ENCODE data around the gene POLRMT. TPM values are rescaled to one million over a fixed set of nuclear protein-coding genes. Genes with fewer than 3 reads are reported as not detected.
A peak's percentile ranks its signal among the peaks of the same experiment; 100 is the strongest.
"Not testable (repeated sequence)": the region's sequence is repeated elsewhere in the genome, so short reads cannot be mapped to it uniquely, and the experiment has no call there.

POLRMT gene
- total and polyA plus RNA-seq, 11 donors = 32.0 to 78.0 (median 41.5) TPM

- DNase-seq (no peak), ATAC-seq (no peak)
- peak overlapping the region in 11 of 12 donors; percentile 32 to 99 (median 95) for H3K27ac ChIP-seq
- 9 to 37% (median 20%) methylated on average over 5 to 31 of the region's 31 CpGs for WGBS, 4 donors
- intact Hi-C loops (cut with DNase I) = no loop called here
- TF ChIP-seq POLR2A (IDR thresholded peaks at IDR 0.05) (no peak), CTCF (IDR thresholded peaks at IDR 0.05) (no peak)
- peak overlapping the region in 11 of 12 donors; percentile 56 to 87 (median 71) for H3K4me3 ChIP-seq
- H3K9me3 ChIP-seq = no peaks in the 10 kb centered on the region
- peaks cover 4 to 62% (median 24%) of the 10 kb centered on the region in 12 donors for H3K4me1 ChIP-seq
- H3K36me3 ChIP-seq = no peaks in the 10 kb centered on the region
- H3K27me3 ChIP-seq = peaks cover 0 to 19% (median 0%) of the 10 kb centered on the region in 9 donors
These were observed 42.6 kb upstream of the POLRMT start for GRCh38 chr19:676007-676338.

GRCh38 chr19:674282-675151 lies 41.2 kb upstream of the POLRMT start:
- peak in 2 of 5 donors; percentile 56 to 82 for DNase-seq
- no peaks in the 10 kb centered on the region for H3K9me3 ChIP-seq
- peak in 2 of 4 donors; percentile 2 to 6 for ATAC-seq
- H3K4me3 ChIP-seq = no peak overlapping the region
- intact Hi-C loops (cut with DNase I) = no loop called here
- H3K27me3 ChIP-seq = peaks cover 0 to 19% (median 0%) of the 10 kb centered on the region in 9 donors
- TF ChIP-seq CTCF (IDR thresholded peaks at IDR 0.05) = no peak
- no peak for TF ChIP-seq POLR2A (IDR thresholded peaks at IDR 0.05)
- peak overlapping the region in 11 of 12 donors; percentile 12 to 99 (median 59) for H3K27ac ChIP-seq
- H3K36me3 ChIP-seq = no peaks in the 10 kb centered on the region
- 61 to 72% (median 68%) methylated on average over 29 to 38 of the region's 38 CpGs for WGBS, 4 donors
- peaks cover 2 to 52% (median 22%) of the 10 kb centered on the region in 12 donors for H3K4me1 ChIP-seq

GRCh38 chr19:670609-671075 lies 37.3 kb upstream of the POLRMT start:
- Histone ChIP-seq H3K27ac (no peak overlapping the region), H3K27me3 (peaks cover 0 to 10% (median 0%) of the 10 kb centered on the region in 9 donors), H3K4me1 (peaks cover 0 to 16% (median 6%) of the 10 kb centered on the region in 12 donors), H3K9me3 (peaks cover 0 to 6% (median 0%) of the 10 kb centered on the region in 12 donors), H3K36me3 (no peaks in the 10 kb centered on the region), H3K4me3 (no peak overlapping the region)
- TF ChIP-seq CTCF (IDR thresholded peaks at IDR 0.05) (peak in 1 of 12 donors; percentile 5), POLR2A (IDR thresholded peaks at IDR 0.05) (no peak)
- 77 to 83% (median 81%) methylated on average over 5 to 9 of the region's 9 CpGs for WGBS, 4 donors
- DNase-seq = no peak
- no peak for ATAC-seq
- intact Hi-C loops (cut with DNase I) = no loop called here

GRCh38 chr19:668675-669434 lies 35.5 kb upstream of the POLRMT start:
- H3K4me1 ChIP-seq = peaks cover 0 to 26% (median 9%) of the 10 kb centered on the region in 12 donors
- DNase-seq; H3K27ac ChIP-seq; H3K36me3 ChIP-seq; H3K9me3 ChIP-seq; ATAC-seq; H3K27me3 ChIP-seq; H3K4me3 ChIP-seq; intact Hi-C loops (cut with DNase I): not testable (repeated sequence)
- 53 to 63% (median 60%) methylated on average over 12 of the region's 12 CpGs for WGBS, 4 donors

- H3K27me3 ChIP-seq; H3K4me3 ChIP-seq; H3K27ac ChIP-seq; ATAC-seq; H3K36me3 ChIP-seq; H3K9me3 ChIP-seq; intact Hi-C loops (cut with DNase I): not testable (repeated sequence)
- H3K4me1 ChIP-seq = peaks cover under 1 to 32% (median 17%) of the 10 kb centered on the region in 12 donors
- peak in 1 of 5 donors; percentile 50 for DNase-seq
- 85 to 93% (median 87%) methylated on average over 20 to 38 of the region's 38 CpGs for WGBS, 4 donors
These were observed 33.7 kb upstream of the POLRMT start for GRCh38 chr19:666985-667573.

Data from heart left ventricle (tissue), 16 donors.